Measurements from ENCODE around the gene CCDC33.

CCDC33 gene

GRCh38 chr15:74208901-74209559, 27.1 kb upstream of the CCDC33 start:
- no peak for DNase-seq (ENCODE audit: low spot score)
- TF ChIP-seq CTCF (IDR thresholded peaks at IDR 0.05; ENCODE audit: extremely low read depth, missing control alignments), result no peak

GRCh38 chr15:74209560-74209958, 26.6 kb upstream of the CCDC33 start:
- TF ChIP-seq CTCF (IDR thresholded peaks at IDR 0.05; ENCODE audit: extremely low read depth, missing control alignments), result no peak
- no peak for DNase-seq (ENCODE audit: low spot score)

- TF ChIP-seq CTCF (IDR thresholded peaks at IDR 0.05; ENCODE audit: extremely low read depth, missing control alignments), result no peak
- DNase-seq (ENCODE audit: low spot score), result no peak
These were observed 26.0 kb upstream of the CCDC33 start for GRCh38 chr15:74209997-74210671.

- no peak for TF ChIP-seq CTCF (IDR thresholded peaks at IDR 0.05; ENCODE audit: extremely low read depth, missing control alignments)
These were observed 25.4 kb upstream of the CCDC33 start for GRCh38 chr15:74210729-74211128.

GRCh38 chr15:74211656-74212055, 24.5 kb upstream of the CCDC33 start:
- TF ChIP-seq CTCF (IDR thresholded peaks at IDR 0.05; ENCODE audit: extremely low read depth, missing control alignments), result no peak
- no peak for DNase-seq (ENCODE audit: low spot score)

More at GRCh38 chr15:74210729-74211128, 25.4 kb upstream of the CCDC33 start:
- DNase-seq (ENCODE audit: low spot score), result no peak

- no peak for TF ChIP-seq CTCF (IDR thresholded peaks at IDR 0.05; ENCODE audit: extremely low read depth, missing control alignments)
- peak; percentile 64 for DNase-seq (ENCODE audit: low spot score)
These were observed 23.6 kb upstream of the CCDC33 start for GRCh38 chr15:74212494-74212893.

- DNase-seq (ENCODE audit: low spot score), result no peak
- TF ChIP-seq CTCF (IDR thresholded peaks at IDR 0.05; ENCODE audit: extremely low read depth, missing control alignments), result no peak
These were observed 22.3 kb upstream of the CCDC33 start for GRCh38 chr15:74213858-74214284.

Measured in GM20000 (cell line).